Esophagus squamous epithelium (tissue), 4 donors: ENCODE data around the gene RNF175.

Source experiments
- CTCF ChIP-seq, 6 experiments: fragments of 450-650 bp in 4 of 6; fragments of 200-600 bp in 2 of 6; sonication (generic) in 2 of 6; IDR thresholded peaks; one replicate each; pipeline ENCODE4 v1.5.1; 2016 to 2019; ENCODE audit warnings: antibody characterized with exemption in 6 of 6, mild to moderate bottlenecking in 4 of 6, moderate library complexity in 4 of 6
- POLR2A ChIP-seq, 4 donors: fragments of 450-650 bp; IDR thresholded peaks; one replicate each; pipeline ENCODE4 v1.6.1; 2017; ENCODE audit warnings: antibody characterized with exemption in 4 of 4, mild to moderate bottlenecking in 4 of 4, moderate library complexity in 3 of 4

GRCh38 chr4:153684182-153684970, 75.4 kb downstream of the RNF175 start, which contains the start of gene TLR2:
- TF ChIP-seq CTCF (IDR thresholded peaks at IDR 0.05) (peak in 1 of 6 experiments; percentile 26), POLR2A (IDR thresholded peaks at IDR 0.05) (peak in 1 of 4 donors; percentile 60)
